B cell (primary cell): Measurements from ENCODE around the gene COX6B2. TPM values are rescaled to one million over a fixed set of nuclear protein-coding genes. Genes with fewer than 3 reads are reported as not detected.

Experiments
- ATAC-seq: fragments of 200-7000 bp; cut with Tn5 transposase; one replicate; pipeline ENCODE4 v1.10.0; 2021; ENCODE audit warnings: low read depth, mild to moderate bottlenecking, moderate number of reproducible peaks, moderate library complexity
- CTCF ChIA-PET: fragments of 350-600 bp; sonication (Branson Sonifier 250); formaldehyde crosslinking; loops from one replicate; lab custom pipeline; 2021; ENCODE audit warnings: antibody characterized with exemption, inconsistent platforms; lab: Charles Lee
- POLR2A ChIA-PET: fragments of 350-600 bp; sonication (Branson Sonifier 250); formaldehyde crosslinking; loops from one replicate; lab custom pipeline; 2021; ENCODE audit warnings: antibody characterized with exemption; lab: Charles Lee
- DNase-seq: peaks from one replicate; pipeline ENCODE4 v3.0.0; 2013
- H2AFZ ChIP-seq: 2 replicates; pipeline ENCODE4 v1.6.1; 2012; ENCODE audit warnings: mild to moderate bottlenecking, low read depth, low read length; ENCODE audit not compliant: insufficient read depth, poor library complexity, severe bottlenecking
- H3K27ac ChIP-seq, 2 donors: 1 replicate in 1 of 2; 2 replicates in 1 of 2; pipeline ENCODE4 v1.5.1; 2012 to 2013; ENCODE audit warnings: low read length in 2 of 2, mild to moderate bottlenecking in 2 of 2, moderate library complexity in 1 of 2
- H3K27me3 ChIP-seq, 4 experiments: fragments of 200-600 bp in 1 of 4; sonication (generic) in 1 of 4; replicated peaks in 1 of 4; 1 replicate in 2 of 4; 2 replicates in 2 of 4; pipeline versions ENCODE4 v1.6.1 to v1.7.0; 2013 to 2016; ENCODE audit warnings: low read length in 3 of 4, mild to moderate bottlenecking in 2 of 4, mixed read lengths in 1 of 4, moderate library complexity in 1 of 4; ENCODE audit not compliant: insufficient read depth in 4 of 4, control insufficient read depth in 3 of 4; ENCODE audit errors: control extremely low read depth in 1 of 4
- H3K36me3 ChIP-seq, 2 experiments: replicated peaks in 1 of 2; 1 replicate in 1 of 2; 2 replicates in 1 of 2; pipeline versions ENCODE4 v1.6.1 to v1.7.1; 2013; ENCODE audit warnings: low read length in 1 of 2; ENCODE audit not compliant: insufficient read depth in 2 of 2, control insufficient read depth in 1 of 2; ENCODE audit errors: control extremely low read depth in 1 of 2, extremely low read depth in 1 of 2
- H3K4me1 ChIP-seq, 2 donors: fragments of 200-600 bp in 1 of 2; sonication (generic) in 1 of 2; 1 replicate in 1 of 2; 2 replicates in 1 of 2; pipeline versions ENCODE4 v1.5.1 to v1.6.1; 2013 to 2017; ENCODE audit warnings: low read length in 2 of 2; ENCODE audit not compliant: control insufficient read depth in 2 of 2, insufficient read depth in 2 of 2
- H3K4me2 ChIP-seq: replicated peaks from 2 replicates; pipeline ENCODE3; 2012; ENCODE audit warnings: mild to moderate bottlenecking, low read depth, low read length; ENCODE audit not compliant: poor library complexity, severe bottlenecking
- H3K4me3 ChIP-seq, 5 experiments: fragments of 200-600 bp in 1 of 5; sonication (generic) in 1 of 5; 1 replicate in 3 of 5; 2 replicates in 2 of 5; pipeline versions ENCODE4 v1.5.1 to v1.7.0; 2011 to 2016; ENCODE audit warnings: low read length in 4 of 5, mild to moderate bottlenecking in 4 of 5, low read depth in 2 of 5, control low read depth in 1 of 5, moderate library complexity in 1 of 5; ENCODE audit not compliant: insufficient read depth in 1 of 5; ENCODE audit errors: control extremely low read depth in 1 of 5, extremely low read depth in 1 of 5
- H3K79me2 ChIP-seq: fragments of 200-600 bp; sonication (generic); one replicate; pipeline ENCODE4 v1.6.0; 2016; ENCODE audit warnings: low read length; ENCODE audit not compliant: control insufficient read depth, insufficient read depth
- H3K9ac ChIP-seq: fragments of 200-600 bp; sonication (generic); 2 replicates; pipeline ENCODE4 v1.6.1; 2017; ENCODE audit warnings: mild to moderate bottlenecking, low read length, moderate library complexity
- H3K9me3 ChIP-seq, 3 donors: one replicate each; pipeline versions ENCODE4 v1.6.1 to v1.7.1; 2013; ENCODE audit warnings: low read length in 2 of 3; ENCODE audit not compliant: control insufficient read depth in 2 of 3, insufficient read depth in 1 of 3; ENCODE audit errors: control extremely low read depth in 1 of 3
- H4K20me1 ChIP-seq: 2 replicates; pipeline ENCODE4 v1.6.0; 2012; ENCODE audit warnings: mild to moderate bottlenecking, low read length; ENCODE audit not compliant: insufficient read depth, control insufficient read depth, poor library complexity, severe bottlenecking
- H3K27ac Mint-ChIP-seq: one replicate; pipeline ENCODE4 v1.8.0; 2021; ENCODE audit warnings: mixed read lengths
- H3K27me3 Mint-ChIP-seq: one replicate; pipeline ENCODE4 v1.8.0; 2021; ENCODE audit warnings: mixed read lengths
- H3K4me1 Mint-ChIP-seq: one replicate; pipeline ENCODE4 v1.8.0; 2021; ENCODE audit warnings: mixed read lengths
- H3K4me3 Mint-ChIP-seq: one replicate; pipeline ENCODE4 v1.8.0; 2021; ENCODE audit warnings: mixed read lengths
- H3K9me3 Mint-ChIP-seq: one replicate; pipeline ENCODE4 v1.8.0; 2022; ENCODE audit warnings: mixed read lengths; ENCODE audit not compliant: insufficient read depth
- EZH2 ChIP-seq: IDR thresholded peaks from 2 replicates; pipeline ENCODE4 v1.6.1; 2012; ENCODE audit warnings: borderline replicate concordance, low read depth, mild to moderate bottlenecking, moderate library complexity, low read length; ENCODE audit not compliant: insufficient read depth, poor library complexity, severe bottlenecking
- WGBS: methylation state at CpG from one replicate; pipeline ENCODE4 v1.1.5; 2013; ENCODE audit warnings: missing lambda C conversion rate; ENCODE audit not compliant: insufficient coverage; 5-methylcytosine and 5-hydroxymethylcytosine counted together
- intact Hi-C: fragments of 100-400 bp; cut with micrococcal nuclease; formaldehyde crosslinking; loops from one replicate; pipeline ENCODE4 v1.10.0; 2022
- polyA plus RNA-seq: library from polyadenylated mRNA; depleted of rRNA; stranded (reverse); fragments of >200 nt; gene quantifications from 2 replicates; pipeline ENCODE4 v1.2.3, GENCODE V29; 2012
- total RNA-seq, 2 donors: library from RNA; stranded (reverse); fragments of 120-200 nt in 1 of 2; gene quantifications; 1 replicate in 1 of 2; 2 replicates in 1 of 2; pipeline versions ENCODE4 v1.2.3 to v1.2.4, GENCODE V29; 2013 to 2022
- TF ChIP-seq, protein P1 (sequence below): fragments of 200-600 bp; IDR thresholded peaks from one replicate; pipeline ENCODE4 v1.8.0; 2022; ENCODE audit warnings: antibody characterized with exemption, mild to moderate bottlenecking

COX6B2 gene
- total and polyA plus RNA-seq, 2 donors (not counting 1 experiment from before 2014, with no cell fraction given) = not detected

DNA sequence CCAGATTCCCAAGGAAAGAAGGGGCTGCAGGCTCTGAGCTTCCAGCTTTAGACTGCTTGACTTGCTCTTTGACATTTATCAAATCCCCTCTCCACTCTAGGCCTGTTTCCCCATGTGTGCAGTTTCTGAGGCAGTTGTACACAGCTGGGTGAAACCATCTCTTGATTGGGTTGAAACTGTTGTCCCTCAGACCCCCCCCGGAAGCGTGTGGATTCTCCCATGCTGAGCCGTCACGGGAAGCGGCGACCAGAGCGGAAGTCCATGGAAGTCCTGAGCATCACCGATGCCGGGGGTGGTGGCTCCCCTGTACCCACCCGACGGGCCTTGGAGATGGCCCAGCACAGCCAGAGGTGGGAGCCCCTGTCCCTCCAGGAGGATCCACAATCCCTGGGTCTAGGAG lies 51.0 kb downstream of the COX6B2 start:
- Mint-ChIP-seq H3K4me1 (peaks cover 12% of the 10 kb centered on the region), H3K27me3 (peaks cover 3% of the 10 kb centered on the region), H3K4me3 (no peak overlapping the region), H3K27ac (no peak overlapping the region), H3K9me3 (no peaks in the 10 kb centered on the region)
- H3K27ac ChIP-seq = no peak overlapping the region
- no peaks in the 10 kb centered on the region for H3K79me2 ChIP-seq
- no peak overlapping the region for H3K4me3 ChIP-seq
- H3K36me3 ChIP-seq = no peaks in the 10 kb centered on the region
- peaks cover 8 to 15% of the 10 kb centered on the region in 2 donors for H3K4me1 ChIP-seq
- peaks cover 0 to 5% (median 0%) of the 10 kb centered on the region in 3 donors for H3K9me3 ChIP-seq
- H3K27me3 ChIP-seq = no peaks in the 10 kb centered on the region
- ChIA-PET CTCF (interaction anchor here (1.3 to 3.5 kb wide), 4 partner anchors 11 to 201 kb away, joined by 5 to 27 read pairs (median 20); partner anchors contain the start of genes KMT5C and TMEM238), POLR2A (no interaction called here)
- intact Hi-C loops = loop anchor here (5.0 kb wide), 1 partner anchor 199 kb away; no protein-coding TSS in a partner anchor
- ATAC-seq = no peak
- H4K20me1 ChIP-seq = no peaks in the 10 kb centered on the region
- no peak overlapping the region for H2AFZ ChIP-seq
- no peak overlapping the region for H3K9ac ChIP-seq
- no peak overlapping the region for H3K4me2 ChIP-seq
- DNase-seq = no peak
- TF ChIP-seq EZH2 = no peak
- TF ChIP-seq, protein P1, sequence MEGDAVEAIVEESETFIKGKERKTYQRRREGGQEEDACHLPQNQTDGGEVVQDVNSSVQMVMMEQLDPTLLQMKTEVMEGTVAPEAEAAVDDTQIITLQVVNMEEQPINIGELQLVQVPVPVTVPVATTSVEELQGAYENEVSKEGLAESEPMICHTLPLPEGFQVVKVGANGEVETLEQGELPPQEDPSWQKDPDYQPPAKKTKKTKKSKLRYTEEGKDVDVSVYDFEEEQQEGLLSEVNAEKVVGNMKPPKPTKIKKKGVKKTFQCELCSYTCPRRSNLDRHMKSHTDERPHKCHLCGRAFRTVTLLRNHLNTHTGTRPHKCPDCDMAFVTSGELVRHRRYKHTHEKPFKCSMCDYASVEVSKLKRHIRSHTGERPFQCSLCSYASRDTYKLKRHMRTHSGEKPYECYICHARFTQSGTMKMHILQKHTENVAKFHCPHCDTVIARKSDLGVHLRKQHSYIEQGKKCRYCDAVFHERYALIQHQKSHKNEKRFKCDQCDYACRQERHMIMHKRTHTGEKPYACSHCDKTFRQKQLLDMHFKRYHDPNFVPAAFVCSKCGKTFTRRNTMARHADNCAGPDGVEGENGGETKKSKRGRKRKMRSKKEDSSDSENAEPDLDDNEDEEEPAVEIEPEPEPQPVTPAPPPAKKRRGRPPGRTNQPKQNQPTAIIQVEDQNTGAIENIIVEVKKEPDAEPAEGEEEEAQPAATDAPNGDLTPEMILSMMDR = no peak
- WGBS = 93% methylated on average over 11 of the region's 11 CpGs

DNA sequence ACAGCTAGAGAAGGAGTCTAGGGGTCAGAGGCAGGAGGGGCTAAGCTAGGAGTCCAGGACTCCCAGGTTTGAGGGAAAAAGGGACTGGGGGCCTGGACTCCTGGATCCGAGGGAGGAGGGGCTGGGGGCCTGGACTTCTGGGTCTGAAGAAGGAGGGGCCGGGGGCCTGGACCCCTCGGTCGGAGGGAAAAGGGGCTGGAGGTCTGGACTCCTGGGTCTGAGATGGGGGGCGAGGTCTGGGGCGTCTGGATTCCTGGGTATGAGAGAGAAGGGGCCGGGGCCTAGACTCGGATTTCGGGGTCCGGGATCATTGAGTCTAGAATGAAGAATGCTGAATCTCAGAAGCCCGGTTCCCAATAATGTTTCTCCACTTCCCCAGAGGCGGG lies 52.2 kb downstream of the COX6B2 start:
- Histone ChIP-seq H3K9ac (peak overlapping the region; percentile 63), H2AFZ (peak overlapping the region; percentile 94), H3K4me2 (peak overlapping the region; percentile 88), H3K27me3 (no peaks in the 10 kb centered on the region), H4K20me1 (no peaks in the 10 kb centered on the region), H3K4me1 (peaks cover 8 to 15% of the 10 kb centered on the region in 2 donors), H3K79me2 (no peaks in the 10 kb centered on the region), H3K4me3 (peak overlapping the region in 4 of 5 experiments; percentile 35 to 53 (median 49)), H3K27ac (peak overlapping the region; percentile 25 to 64), H3K9me3 (peaks cover 0 to 5% (median 0%) of the 10 kb centered on the region in 3 donors), H3K36me3 (no peaks in the 10 kb centered on the region)
- WGBS = 78% methylated on average over 12 of the region's 12 CpGs
- peak overlapping the region; percentile 90 for H3K4me3 Mint-ChIP-seq
- CTCF ChIA-PET = interaction anchor here (0.9 to 3.5 kb wide), 17 partner anchors 10 to 304 kb away, joined by 3 to 27 read pairs (median 5); partner anchors contain the start of genes HSPBP1, KMT5C and TMEM238
- ATAC-seq (no peak), DNase-seq (no peak)
- intact Hi-C loops = loop anchor here (1.0 to 5.0 kb wide), 3 partner anchors 22 to 200 kb away; partner anchors contain the start of genes HSPBP1 and KMT5C
- H3K27ac Mint-ChIP-seq = peak overlapping the region; percentile 87
- peaks cover 6% of the 10 kb centered on the region for H3K27me3 Mint-ChIP-seq
- peaks cover 12% of the 10 kb centered on the region for H3K4me1 Mint-ChIP-seq
- POLR2A ChIA-PET = interaction anchor here (0.9 kb wide), 1 partner anchor 48 kb away, joined by 4 read pairs; no protein-coding TSS in a partner anchor
- H3K9me3 Mint-ChIP-seq = no peaks in the 10 kb centered on the region
- no peak for TF ChIP-seq EZH2
- TF ChIP-seq, protein P1 = no peak
